AG04449 (cell line): ENCODE results near the gene SIRPA.

Experiments used
- CTCF ChIA-PET: fragments of 350-600 bp; formaldehyde crosslinking; extraction: SDS; loops from one replicate; lab custom pipeline; 2021; ENCODE audit warnings: antibody characterized with exemption; lab: Yijun Ruan, JAX
- POLR2A ChIA-PET: fragments of 400-600, 350-600 bp; formaldehyde crosslinking; extraction: SDS; loops from one replicate; lab custom pipeline; 2020; ENCODE audit warnings: antibody characterized with exemption, inconsistent platforms; lab: Yijun Ruan, JAX
- DNase-seq: peaks from one replicate; pipeline ENCODE4 v3.0.0-alpha.2; 2010; ENCODE audit warnings: low read depth, low spot score
- H3K4me3 ChIP-seq: 2 replicates; pipeline ENCODE4 v1.5.1; 2011; ENCODE audit warnings: low read depth, mild to moderate bottlenecking, control low read depth, low read length
- TF ChIP-seq, protein P1 (sequence below): IDR thresholded peaks from one replicate; pipeline ENCODE4 v1.5.1; 2011; ENCODE audit warnings: mild to moderate bottlenecking, moderate library complexity, low read length, control low read depth, inconsistent platforms; ENCODE audit not compliant: insufficient read depth; ENCODE audit errors: missing control alignments

Gene SIRPA

DNA sequence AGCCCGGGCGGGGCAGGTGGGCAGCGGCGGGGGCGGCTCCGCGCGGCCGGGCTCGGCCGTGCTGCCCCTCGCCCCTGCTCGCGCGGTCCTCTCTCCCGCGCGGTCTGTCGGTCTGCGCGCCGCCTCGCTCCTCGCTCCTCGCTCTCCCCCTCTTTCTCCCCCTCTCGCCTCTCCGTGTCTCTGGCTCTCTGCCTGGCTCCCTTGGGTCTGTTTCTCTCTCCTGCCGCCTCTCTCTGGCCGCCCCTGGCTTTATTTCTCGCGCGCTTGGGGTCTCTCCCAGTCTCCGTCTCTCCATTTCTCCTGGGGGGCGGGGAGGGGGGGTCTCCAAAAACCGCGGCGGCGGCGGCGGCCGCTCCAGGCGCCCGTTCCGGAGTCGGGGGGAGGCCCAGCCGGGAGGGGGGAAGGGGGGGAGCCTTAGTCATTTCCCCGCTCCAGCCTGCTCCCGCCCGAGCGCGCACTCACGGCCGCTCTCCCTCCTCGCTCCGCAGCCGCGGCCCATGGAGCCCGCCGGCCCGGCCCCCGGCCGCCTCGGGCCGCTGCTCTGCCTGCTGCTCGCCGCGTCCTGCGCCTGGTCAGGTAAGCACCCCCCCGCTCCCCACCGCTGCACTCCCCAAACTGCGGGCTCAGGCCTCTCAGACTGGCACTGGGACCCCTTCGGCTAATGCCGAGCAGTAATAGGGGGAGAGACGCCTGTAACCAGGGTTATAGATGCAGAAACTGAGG lies at the start of gene SIRPA:
Gene SIRPA (plus strand): TSS at position 457 of the 723 bp plus-strand sequence. CDS start 41 bp downstream, at position 498.
- H3K4me3 ChIP-seq, result peak within 1 kb of the TSS; percentile 86
- DNase-seq, result no peak
- POLR2A ChIA-PET, result no interaction called here

DNA sequence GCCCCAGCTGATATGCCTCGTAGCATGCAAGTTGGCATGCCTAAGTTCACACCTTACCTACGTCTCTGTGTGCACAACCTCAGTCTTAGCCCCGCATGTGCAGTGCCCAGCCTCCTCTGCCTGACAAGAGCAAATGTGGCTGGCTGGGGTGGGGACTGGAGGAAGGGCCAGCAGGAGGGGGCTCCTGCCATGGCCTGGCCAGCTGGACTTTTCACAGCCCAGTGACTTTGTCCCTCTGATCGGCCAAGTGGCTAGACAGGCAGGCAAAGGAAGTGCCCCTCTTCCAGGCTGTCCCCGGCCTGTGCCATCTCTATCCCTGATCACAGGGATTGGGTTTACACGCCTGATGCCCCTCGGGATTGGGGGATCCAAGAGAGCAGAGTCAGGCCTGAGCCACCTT lies 49.5 kb upstream of the SIRPA start:
- POLR2A ChIA-PET, result no interaction called here

More for the DNA sequence above, at the start of gene SIRPA:
- CTCF ChIA-PET, result interaction anchor here (2.0 kb wide), 1 partner anchor 92 kb away, joined by 12 read pairs; no protein-coding TSS in a partner anchor
- TF ChIP-seq, protein P1, sequence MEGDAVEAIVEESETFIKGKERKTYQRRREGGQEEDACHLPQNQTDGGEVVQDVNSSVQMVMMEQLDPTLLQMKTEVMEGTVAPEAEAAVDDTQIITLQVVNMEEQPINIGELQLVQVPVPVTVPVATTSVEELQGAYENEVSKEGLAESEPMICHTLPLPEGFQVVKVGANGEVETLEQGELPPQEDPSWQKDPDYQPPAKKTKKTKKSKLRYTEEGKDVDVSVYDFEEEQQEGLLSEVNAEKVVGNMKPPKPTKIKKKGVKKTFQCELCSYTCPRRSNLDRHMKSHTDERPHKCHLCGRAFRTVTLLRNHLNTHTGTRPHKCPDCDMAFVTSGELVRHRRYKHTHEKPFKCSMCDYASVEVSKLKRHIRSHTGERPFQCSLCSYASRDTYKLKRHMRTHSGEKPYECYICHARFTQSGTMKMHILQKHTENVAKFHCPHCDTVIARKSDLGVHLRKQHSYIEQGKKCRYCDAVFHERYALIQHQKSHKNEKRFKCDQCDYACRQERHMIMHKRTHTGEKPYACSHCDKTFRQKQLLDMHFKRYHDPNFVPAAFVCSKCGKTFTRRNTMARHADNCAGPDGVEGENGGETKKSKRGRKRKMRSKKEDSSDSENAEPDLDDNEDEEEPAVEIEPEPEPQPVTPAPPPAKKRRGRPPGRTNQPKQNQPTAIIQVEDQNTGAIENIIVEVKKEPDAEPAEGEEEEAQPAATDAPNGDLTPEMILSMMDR, result no peak

DNA sequence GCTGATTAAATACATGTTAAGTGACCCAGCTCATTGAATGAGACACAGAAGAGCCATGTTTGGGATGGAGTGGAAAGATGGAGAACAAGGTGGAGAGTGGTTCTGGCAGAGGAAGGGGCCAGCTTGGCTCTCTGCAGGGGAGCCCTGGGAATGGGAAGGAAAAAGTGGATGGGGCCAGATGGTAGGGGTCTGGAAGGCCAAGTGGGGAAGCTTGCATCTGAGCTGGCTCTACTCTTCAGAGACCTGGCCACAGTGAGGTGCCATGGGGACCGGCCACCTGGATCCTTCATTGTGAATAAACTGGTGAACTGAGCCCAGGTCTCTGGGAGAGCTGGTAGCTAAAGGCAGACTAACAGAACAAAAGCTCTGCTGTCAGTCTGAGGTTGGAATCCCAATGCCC lies 48.9 kb upstream of the SIRPA start:
- TF ChIP-seq, protein P1, result no peak
- no peak overlapping the region for H3K4me3 ChIP-seq

More for the DNA sequence above, 49.5 kb upstream of the SIRPA start:
- DNase-seq, result no peak
- H3K4me3 ChIP-seq, result no peak overlapping the region
- TF ChIP-seq, protein P1, result no peak
- CTCF ChIA-PET, result interaction anchor here (1.0 kb wide), 1 partner anchor 11 kb away, joined by 3 read pairs; no protein-coding TSS in a partner anchor

DNA sequence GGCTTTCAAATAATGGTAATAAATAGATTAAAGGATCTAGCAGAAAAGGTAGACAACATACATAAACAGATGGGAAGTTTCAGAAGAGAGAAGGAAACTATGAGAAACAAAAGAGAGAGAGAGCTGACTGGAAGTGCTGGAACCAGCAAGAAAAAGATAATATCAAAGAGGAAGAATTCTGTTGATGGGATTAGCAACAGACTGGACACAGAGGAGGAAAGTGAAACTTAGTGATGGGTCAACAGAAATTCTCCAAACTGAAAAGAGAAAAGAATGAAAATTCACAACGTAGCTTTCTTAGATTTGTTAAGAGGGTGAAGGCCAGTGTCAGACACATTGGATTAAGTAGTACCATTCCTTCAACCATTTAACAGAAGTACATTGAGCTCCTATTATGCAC lies 48.3 kb upstream of the SIRPA start:
- no peak for DNase-seq
- CTCF ChIA-PET, result interaction anchor here (1.3 kb wide), 1 partner anchor 16 kb away, joined by 3 read pairs; no protein-coding TSS in a partner anchor
- TF ChIP-seq, protein P1, result no peak
- POLR2A ChIA-PET, result no interaction called here
- no peak overlapping the region for H3K4me3 ChIP-seq

More for the DNA sequence above, 48.9 kb upstream of the SIRPA start:
- no peak for DNase-seq
- ChIA-PET POLR2A (no interaction called here), CTCF (interaction anchor here (1.3 kb wide), 1 partner anchor 16 kb away, joined by 3 read pairs; no protein-coding TSS in a partner anchor)

DNA sequence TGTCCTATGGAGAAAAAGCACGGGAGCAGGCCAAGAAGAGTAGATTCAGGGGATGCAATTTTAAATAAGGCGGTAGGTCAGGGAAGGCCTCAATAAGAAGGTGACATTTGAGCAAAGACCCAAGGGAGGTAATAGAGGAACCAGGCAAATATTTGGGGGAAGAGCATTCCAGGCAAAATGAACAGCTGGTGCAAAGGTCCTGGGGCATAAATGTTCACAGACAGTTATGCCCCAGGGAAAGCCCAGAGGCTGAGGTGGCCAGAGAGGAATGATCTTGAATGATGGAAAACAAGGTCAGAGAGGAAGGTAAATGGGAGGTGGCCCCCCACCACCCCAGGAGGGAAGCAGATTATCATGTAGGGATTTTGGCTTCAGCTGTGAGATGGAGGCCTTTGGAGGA lies 47.4 kb upstream of the SIRPA start:
- DNase-seq, result no peak
- ChIA-PET POLR2A (no interaction called here), CTCF (no interaction called here)
- TF ChIP-seq, protein P1, result no peak
- no peak overlapping the region for H3K4me3 ChIP-seq

DNA sequence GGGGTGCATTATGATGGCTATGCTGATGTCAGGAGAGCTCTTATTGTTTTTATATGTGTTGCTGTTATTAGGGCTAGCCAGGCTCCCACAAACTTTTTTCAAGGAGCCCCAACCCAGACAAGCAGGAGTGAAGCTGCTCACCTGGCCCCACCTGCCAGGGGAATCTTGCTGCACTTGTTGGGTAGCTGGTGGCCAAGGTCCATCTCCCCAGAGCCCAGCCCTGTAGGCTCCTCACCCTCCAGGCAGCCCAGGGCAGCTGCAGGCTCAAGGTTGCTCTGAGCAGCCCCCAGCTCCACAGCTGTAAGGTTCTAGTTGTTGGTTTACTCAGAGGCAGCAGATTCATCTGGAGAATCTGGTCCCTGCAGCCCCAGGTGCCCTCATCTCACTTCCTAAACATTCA lies 46.8 kb upstream of the SIRPA start:
- ChIA-PET CTCF (no interaction called here), POLR2A (no interaction called here)
- TF ChIP-seq, protein P1, result no peak
- DNase-seq, result no peak
- no peak overlapping the region for H3K4me3 ChIP-seq
